Measurements from ENCODE around the gene SYT9. TPM values are rescaled to one million over a fixed set of nuclear protein-coding genes. Genes with fewer than 3 reads are reported as not detected.

SYT9 gene
- total RNA-seq, 1 donor = 0.09 TPM

DNA sequence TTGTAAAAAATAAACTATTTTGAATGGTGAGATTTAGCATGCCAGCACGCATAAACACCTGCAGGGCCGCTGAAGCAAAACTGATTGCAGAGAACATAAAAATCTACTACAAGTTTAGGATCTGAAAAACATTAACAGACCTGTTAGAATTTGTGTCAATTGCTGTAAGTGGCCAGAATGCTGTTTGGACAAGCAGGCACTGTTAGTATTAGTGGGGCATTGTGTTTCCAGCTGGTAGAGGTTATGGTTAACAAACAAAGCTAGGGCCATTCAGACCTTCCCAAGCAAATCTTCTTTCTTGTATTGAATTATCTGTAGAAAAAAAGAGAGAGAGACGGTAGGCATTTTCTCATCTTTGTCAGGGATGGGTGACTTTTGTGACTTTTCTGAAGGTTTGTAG lies 176.0 kb downstream of the SYT9 start:
- no peak for DNase-seq (ENCODE audit: low read depth)
- TF ChIP-seq, protein P1, sequence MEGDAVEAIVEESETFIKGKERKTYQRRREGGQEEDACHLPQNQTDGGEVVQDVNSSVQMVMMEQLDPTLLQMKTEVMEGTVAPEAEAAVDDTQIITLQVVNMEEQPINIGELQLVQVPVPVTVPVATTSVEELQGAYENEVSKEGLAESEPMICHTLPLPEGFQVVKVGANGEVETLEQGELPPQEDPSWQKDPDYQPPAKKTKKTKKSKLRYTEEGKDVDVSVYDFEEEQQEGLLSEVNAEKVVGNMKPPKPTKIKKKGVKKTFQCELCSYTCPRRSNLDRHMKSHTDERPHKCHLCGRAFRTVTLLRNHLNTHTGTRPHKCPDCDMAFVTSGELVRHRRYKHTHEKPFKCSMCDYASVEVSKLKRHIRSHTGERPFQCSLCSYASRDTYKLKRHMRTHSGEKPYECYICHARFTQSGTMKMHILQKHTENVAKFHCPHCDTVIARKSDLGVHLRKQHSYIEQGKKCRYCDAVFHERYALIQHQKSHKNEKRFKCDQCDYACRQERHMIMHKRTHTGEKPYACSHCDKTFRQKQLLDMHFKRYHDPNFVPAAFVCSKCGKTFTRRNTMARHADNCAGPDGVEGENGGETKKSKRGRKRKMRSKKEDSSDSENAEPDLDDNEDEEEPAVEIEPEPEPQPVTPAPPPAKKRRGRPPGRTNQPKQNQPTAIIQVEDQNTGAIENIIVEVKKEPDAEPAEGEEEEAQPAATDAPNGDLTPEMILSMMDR (IDR thresholded peaks at IDR 0.05; ENCODE audit: insufficient read depth, low read length) = no peak
- H3K4me3 ChIP-seq (ENCODE audit: low read depth, low read length) = no peak overlapping the region

GRCh38 chr11:7428196-7428595 lies 176.5 kb downstream of the SYT9 start:
- no peak overlapping the region for H3K4me3 ChIP-seq (ENCODE audit: low read depth, low read length)
- TF ChIP-seq, protein P1 (IDR thresholded peaks at IDR 0.05; ENCODE audit: insufficient read depth, low read length) = no peak
- DNase-seq (ENCODE audit: low read depth) = no peak

DNA sequence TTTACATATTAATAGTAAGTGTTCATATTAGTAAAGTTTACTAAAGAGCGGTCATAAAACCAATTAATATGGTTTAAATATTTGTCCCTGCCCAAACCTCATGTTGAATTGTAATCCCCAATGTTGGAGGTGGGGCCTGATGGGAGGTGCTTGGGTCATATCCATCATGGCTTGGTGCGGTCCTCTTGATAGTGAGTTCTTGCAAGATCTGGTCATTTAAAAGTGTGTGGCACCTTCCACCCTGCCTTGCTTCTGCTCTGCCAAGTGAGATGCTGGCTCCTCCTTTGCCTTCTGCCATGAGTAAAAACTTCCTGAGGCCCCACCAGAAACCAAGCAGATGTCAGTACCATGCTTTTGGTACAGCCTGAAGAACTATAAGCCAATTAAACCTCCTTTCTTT lies 178.8 kb downstream of the SYT9 start:
- TF ChIP-seq, protein P1 (IDR thresholded peaks at IDR 0.05; ENCODE audit: insufficient read depth, low read length) = no peak
- no peak overlapping the region for H3K4me3 ChIP-seq (ENCODE audit: low read depth, low read length)
- DNase-seq (ENCODE audit: low read depth) = no peak

- DNase-seq (ENCODE audit: low read depth) = no peak
- H3K4me3 ChIP-seq (ENCODE audit: low read depth, low read length) = no peak overlapping the region
- TF ChIP-seq, protein P1 (IDR thresholded peaks at IDR 0.05; ENCODE audit: insufficient read depth, low read length) = no peak
These were observed 183.5 kb downstream of the SYT9 start for GRCh38 chr11:7435176-7435575.

DNA sequence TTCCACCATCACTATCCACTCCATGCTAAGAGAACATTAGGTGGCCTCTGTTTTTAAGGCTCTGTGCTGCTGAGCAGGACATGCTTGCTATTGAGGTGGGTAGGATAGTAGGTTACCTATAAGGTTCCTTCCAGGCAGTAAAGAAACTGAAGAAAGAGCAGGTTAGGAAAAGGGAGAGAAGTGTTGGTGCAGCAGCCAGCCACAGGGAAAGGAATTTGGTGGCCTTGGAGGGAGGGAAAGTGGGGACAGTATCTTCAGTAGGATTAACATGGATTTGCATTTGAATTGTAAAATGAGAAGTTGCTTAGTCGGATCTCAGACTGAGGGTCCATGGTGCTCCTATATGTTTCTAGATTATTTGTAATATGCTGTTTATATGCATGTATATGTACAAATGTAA lies 184.4 kb downstream of the SYT9 start:
- TF ChIP-seq, protein P1 (IDR thresholded peaks at IDR 0.05; ENCODE audit: insufficient read depth, low read length) = no peak
- H3K4me3 ChIP-seq (ENCODE audit: low read depth, low read length) = no peak overlapping the region
- DNase-seq (ENCODE audit: low read depth) = no peak

DNA sequence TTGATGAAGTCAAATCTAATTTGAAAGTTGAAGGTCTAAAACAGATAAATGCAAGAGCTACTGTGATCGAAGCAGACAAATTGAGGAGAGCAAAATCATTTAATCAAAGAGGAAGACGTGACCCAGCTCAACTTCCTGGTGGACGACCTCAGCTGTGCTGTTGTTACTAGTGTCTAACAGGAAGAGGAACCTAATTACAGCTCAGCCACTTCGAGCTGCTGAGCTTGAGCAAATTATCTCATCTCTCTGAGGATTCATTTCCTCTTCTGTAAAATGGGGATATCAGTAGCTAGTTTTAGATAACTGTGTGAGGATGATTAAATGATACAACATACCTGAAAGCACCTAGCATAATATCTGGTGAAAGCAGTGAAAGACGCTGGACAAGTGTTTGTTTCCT lies 185.0 kb downstream of the SYT9 start:
- DNase-seq (ENCODE audit: low read depth) = no peak
- no peak overlapping the region for H3K4me3 ChIP-seq (ENCODE audit: low read depth, low read length)
- TF ChIP-seq, protein P1 (IDR thresholded peaks at IDR 0.05; ENCODE audit: insufficient read depth, low read length) = no peak

DNA sequence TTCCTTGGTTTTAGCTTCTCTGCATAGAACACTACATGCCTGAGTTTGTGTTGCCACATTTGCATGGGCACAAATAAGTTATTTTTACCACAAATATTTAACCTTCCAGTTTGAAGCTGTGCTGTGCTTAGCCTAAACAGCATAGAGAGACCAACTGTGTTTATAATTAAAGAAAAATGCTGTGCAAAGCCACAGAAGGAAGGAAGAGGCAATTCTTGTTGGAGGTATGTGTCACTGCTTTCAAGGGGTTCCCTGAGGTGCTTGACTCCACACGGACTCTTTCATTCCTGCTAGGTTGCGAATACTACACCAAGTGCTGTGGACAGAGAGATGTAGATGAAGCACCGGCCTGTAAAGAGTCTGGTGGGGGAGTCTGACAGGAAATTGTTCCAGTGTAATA lies 186.0 kb downstream of the SYT9 start:
- TF ChIP-seq, protein P1 (IDR thresholded peaks at IDR 0.05; ENCODE audit: insufficient read depth, low read length) = no peak
- H3K4me3 ChIP-seq (ENCODE audit: low read depth, low read length) = no peak overlapping the region
- DNase-seq (ENCODE audit: low read depth) = no peak

Data from fibroblast of the aortic adventitia (primary cell).